BJ (cell line): Measurements from ENCODE around the gene AGBL4. TPM values are rescaled to one million over a fixed set of nuclear protein-coding genes. Genes with fewer than 3 reads are reported as not detected.

Experiments
- CTCF ChIA-PET: fragments of 350-600 bp; formaldehyde crosslinking; extraction: SDS; loops from one replicate; lab custom pipeline; 2021; ENCODE audit warnings: antibody characterized with exemption, inconsistent platforms; lab: Yijun Ruan, JAX
- POLR2A ChIA-PET: fragments of 300-600 bp; sonication (Branson Sonifier 250); formaldehyde crosslinking; extraction: SDS; loops from one replicate; lab custom pipeline; 2021; ENCODE audit warnings: antibody characterized with exemption; lab: Charles Lee
- DNase-seq: peaks from one replicate; pipeline ENCODE4 v3.0.0-alpha.2; 2011; ENCODE audit warnings: low read depth
- H3K27me3 ChIP-seq: 2 replicates; pipeline ENCODE4 v1.6.0; 2011; ENCODE audit warnings: low read length; ENCODE audit not compliant: control insufficient read depth, insufficient read depth
- H3K36me3 ChIP-seq: 2 replicates; pipeline ENCODE4 v1.5.1; 2011; ENCODE audit warnings: low read length; ENCODE audit not compliant: control insufficient read depth, insufficient read depth
- H3K4me3 ChIP-seq: 2 replicates; pipeline ENCODE4 v1.5.1; 2011; ENCODE audit warnings: low read depth, mild to moderate bottlenecking, control low read depth, low read length
- polyA plus RNA-seq: library from polyadenylated mRNA; depleted of rRNA; stranded (reverse); fragments of >200 nt; gene quantifications from 2 replicates; pipeline ENCODE4 v1.2.3, GENCODE V29; 2011
- TF ChIP-seq, protein P1 (sequence below): IDR thresholded peaks from 2 replicates; pipeline ENCODE4 v1.5.1; 2011; ENCODE audit warnings: low read depth, mild to moderate bottlenecking, control low read depth, inconsistent platforms, low read length, moderate library complexity; ENCODE audit not compliant: insufficient read depth

AGBL4 gene
- polyA plus RNA-seq, 1 experiment = not detected

DNA sequence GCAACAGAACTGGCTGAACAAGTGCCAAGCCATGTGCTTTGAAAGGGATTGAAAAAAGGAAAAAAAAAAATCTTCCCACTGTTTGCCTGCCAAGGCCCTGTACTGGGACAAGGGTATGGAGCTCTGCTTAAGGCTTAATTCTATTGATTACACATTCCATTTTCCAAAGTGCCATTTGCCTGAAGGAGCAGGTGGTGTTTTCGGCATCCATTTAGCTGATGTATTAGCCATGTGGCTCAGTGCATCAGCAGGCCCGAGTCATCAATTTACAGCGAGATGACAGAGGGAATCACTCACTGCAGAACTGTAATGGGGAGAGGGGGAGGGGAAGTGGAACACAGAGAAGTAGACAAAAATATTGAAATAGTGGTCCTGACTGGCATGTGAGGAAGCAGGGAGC is 1102.9 kb downstream of the AGBL4 start:
- POLR2A ChIA-PET = no interaction called here
- CTCF ChIA-PET = interaction anchor here (0.7 kb wide), 1 partner anchor 203 kb away, joined by 3 read pairs; no protein-coding TSS in a partner anchor

DNA sequence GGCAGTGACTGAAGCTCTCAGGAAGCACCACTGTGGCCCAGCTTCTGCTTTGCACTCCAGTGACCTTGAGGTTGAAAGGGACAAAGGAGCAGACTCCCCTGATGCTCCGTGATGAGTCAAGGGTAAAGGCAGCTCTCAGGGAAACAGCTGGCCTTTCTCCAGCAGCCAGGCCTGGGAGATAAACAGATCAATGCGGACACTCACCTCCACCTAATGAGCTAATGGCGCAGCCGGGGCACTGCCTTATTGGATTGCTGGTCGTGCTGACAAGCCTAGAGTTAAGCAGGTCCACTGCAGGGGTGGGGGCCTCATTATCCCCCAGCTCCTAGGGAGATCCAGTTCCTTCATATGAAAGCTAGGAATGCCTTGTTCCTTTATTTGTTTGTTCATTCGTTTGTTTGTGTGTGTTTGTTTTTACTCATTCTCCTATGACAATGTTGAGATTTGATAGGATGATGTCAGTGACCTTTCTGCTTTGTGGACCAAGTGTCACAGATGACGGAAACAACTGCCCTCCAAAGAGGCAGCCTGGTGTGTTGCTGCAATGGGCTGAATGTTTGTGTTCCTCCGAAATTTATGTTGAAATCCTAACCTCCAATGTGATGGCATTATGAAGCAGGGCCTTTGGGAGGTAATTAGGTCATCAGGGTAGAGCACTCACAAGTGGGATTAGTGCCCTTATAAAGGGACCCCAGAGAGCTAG is 1105.7 kb downstream of the AGBL4 start:
- no peak for DNase-seq
- Histone ChIP-seq H3K27me3 (no peaks in the 10 kb centered on the region), H3K4me3 (no peak overlapping the region), H3K36me3 (no peaks in the 10 kb centered on the region)
- ChIA-PET POLR2A (no interaction called here), CTCF (interaction anchor here (1.2 kb wide), 1 partner anchor 1415 kb away, joined by 3 read pairs; no protein-coding TSS in a partner anchor)
- TF ChIP-seq, protein P1, sequence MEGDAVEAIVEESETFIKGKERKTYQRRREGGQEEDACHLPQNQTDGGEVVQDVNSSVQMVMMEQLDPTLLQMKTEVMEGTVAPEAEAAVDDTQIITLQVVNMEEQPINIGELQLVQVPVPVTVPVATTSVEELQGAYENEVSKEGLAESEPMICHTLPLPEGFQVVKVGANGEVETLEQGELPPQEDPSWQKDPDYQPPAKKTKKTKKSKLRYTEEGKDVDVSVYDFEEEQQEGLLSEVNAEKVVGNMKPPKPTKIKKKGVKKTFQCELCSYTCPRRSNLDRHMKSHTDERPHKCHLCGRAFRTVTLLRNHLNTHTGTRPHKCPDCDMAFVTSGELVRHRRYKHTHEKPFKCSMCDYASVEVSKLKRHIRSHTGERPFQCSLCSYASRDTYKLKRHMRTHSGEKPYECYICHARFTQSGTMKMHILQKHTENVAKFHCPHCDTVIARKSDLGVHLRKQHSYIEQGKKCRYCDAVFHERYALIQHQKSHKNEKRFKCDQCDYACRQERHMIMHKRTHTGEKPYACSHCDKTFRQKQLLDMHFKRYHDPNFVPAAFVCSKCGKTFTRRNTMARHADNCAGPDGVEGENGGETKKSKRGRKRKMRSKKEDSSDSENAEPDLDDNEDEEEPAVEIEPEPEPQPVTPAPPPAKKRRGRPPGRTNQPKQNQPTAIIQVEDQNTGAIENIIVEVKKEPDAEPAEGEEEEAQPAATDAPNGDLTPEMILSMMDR = no peak

More for the DNA sequence above, 1102.9 kb downstream of the AGBL4 start:
- TF ChIP-seq, protein P1 = no peak
- H3K4me3 ChIP-seq = no peak overlapping the region
- no peaks in the 10 kb centered on the region for H3K36me3 ChIP-seq
- no peaks in the 10 kb centered on the region for H3K27me3 ChIP-seq
- DNase-seq = no peak

DNA sequence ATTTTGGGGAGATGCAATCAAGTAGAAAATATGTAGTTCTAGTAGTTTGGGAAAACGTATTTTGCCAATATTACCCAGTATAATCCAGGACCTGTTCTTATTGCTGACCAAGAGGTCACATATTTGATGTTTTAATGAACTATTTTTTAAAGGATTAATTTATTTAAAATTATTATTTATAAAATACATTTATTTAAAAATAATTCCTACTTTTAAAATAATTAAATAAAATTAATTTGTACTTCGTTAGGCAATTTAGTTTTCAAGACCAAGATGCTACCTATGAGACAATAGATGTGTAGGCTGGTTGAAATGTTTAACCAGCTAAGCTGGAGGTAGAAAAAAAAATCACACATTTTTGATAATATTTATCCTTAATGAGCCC is 1106.7 kb downstream of the AGBL4 start:
- POLR2A ChIA-PET = no interaction called here
- Histone ChIP-seq H3K27me3 (no peaks in the 10 kb centered on the region), H3K36me3 (no peaks in the 10 kb centered on the region), H3K4me3 (no peak overlapping the region)
- no peak for DNase-seq
- CTCF ChIA-PET = interaction anchor here (1.2 kb wide), 1 partner anchor 1416 kb away, joined by 3 read pairs; no protein-coding TSS in a partner anchor
- TF ChIP-seq, protein P1 = no peak

DNA sequence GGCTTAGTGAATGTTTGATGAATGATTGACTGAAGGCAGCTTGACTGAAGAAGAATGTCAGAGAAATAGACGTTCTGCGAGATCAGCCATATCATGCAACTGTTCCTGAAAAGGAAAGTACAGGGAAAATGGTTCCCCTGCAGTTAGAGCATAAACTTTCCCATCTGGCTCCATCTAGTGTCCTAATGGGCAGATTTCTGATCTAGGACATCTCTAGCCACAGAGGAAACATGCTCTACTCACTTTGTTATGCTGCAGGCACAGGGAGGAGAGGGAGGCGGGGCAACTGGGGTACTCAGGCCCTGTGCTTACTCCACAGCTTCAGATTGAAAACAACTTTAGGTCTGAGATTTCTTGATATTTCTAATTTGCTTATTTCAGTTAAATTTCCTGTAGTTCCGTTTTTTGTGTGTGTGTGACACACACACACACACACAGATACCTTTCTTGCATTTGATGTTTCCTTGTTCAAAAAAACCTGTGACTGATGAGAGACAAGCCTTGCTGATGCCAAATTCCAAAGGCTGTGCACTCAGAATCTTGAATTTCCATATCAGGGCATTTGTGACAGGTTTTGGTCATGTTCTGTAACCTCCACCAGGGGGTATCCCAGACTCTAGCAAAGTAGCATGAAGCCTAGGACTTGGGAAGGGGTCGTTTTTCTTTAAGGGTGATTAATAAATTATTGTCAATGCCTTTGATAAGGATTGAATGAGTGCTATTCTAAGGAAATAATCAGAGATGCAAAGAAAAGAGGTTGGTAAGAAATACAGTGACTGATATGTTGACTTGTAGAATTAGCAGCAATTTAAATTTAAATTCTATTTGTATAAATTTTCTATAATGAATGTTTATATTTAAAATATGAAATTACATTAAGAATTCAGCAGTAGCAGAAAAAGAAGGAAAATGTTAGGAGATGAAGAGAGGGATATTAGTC is 1107.4 kb downstream of the AGBL4 start:
- TF ChIP-seq, protein P1 = peak; percentile 56
- no peak for DNase-seq
- Histone ChIP-seq H3K4me3 (no peak overlapping the region), H3K36me3 (no peaks in the 10 kb centered on the region), H3K27me3 (no peaks in the 10 kb centered on the region)
- CTCF ChIA-PET = interaction anchor here (0.7 to 2.1 kb wide), 10 partner anchors 10 to 1432 kb away, joined by 3 to 8 read pairs (median 3); no protein-coding TSS in a partner anchor
- POLR2A ChIA-PET = no interaction called here

DNA sequence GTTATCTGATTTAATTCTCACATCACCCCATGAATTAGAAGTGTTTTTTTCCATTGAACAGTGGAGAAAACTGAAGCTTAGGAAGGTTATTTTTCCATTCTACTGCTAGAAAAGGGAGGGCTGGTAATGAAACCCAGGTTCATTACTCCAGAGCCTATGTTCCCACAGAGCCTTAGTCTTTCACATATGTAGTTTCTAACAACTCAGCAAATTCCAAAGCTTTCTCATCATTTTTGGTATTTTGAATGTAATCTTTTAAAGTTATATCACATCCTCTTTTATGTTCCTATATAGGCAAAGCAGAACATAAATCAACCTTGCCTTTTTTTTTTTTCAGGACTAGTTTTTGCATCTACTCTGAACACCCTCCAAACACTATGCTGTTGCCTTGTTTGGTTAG is 1115.1 kb downstream of the AGBL4 start:
- TF ChIP-seq, protein P1 = no peak
- Histone ChIP-seq H3K4me3 (no peak overlapping the region), H3K27me3 (no peaks in the 10 kb centered on the region), H3K36me3 (no peaks in the 10 kb centered on the region)
- DNase-seq = no peak
- ChIA-PET CTCF (interaction anchor here (1.2 kb wide), 1 partner anchor 9 kb away, joined by 3 read pairs; no protein-coding TSS in a partner anchor), POLR2A (no interaction called here)
